HG03103 (cell line): Measurements from ENCODE around the gene ANO4.

Experiments used
- ATAC-seq: cut with Tn5 transposase; IDR thresholded peaks from one replicate; pipeline ENCODE4 v1.9.1; 2021; ENCODE audit warnings: low read depth; ENCODE audit not compliant: unreplicated experiment

ANO4 gene

DNA sequence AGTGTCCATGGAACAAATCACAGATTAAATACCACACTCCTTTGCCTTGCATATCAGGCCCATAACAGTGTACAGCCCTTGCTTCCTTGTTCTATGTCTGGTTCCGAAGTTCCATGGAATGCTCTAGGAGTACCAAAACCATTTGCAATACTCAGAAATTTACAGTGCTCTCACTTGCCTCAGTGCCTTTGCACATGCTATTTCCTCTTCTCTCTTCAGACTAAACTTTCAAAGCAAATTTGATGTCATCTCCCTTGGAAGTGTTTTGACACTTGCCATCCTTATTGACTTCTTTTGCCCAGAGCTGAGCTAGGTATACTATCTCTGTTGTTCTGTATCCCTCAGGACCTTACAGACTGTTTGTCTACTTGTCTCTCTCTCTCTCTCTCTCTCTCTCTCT, 6.1 kb downstream of the ANO4 start:
- no peak for ATAC-seq

DNA sequence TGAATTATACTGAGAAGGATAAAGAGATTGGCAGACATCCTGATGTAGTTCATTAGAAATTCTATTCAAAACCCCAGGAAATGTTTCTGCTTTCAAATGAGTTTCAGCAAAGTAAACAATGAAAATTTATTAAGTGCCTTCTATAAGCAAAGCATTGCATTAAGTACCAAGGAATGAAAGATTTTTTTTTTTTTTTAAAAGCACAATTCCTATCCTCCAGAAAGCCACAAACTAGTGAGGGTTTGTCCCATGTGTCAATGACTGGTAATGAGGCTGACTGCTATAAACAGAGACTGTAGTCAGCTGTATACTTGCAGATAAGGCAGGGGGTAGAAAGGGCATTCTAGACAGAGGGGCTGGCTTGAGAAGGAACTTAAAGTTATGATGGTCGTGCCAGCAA, 6.7 kb downstream of the ANO4 start:
- ATAC-seq: no peak

GRCh38 chr12:100808777-100809176, 14.2 kb downstream of the ANO4 start:
- ATAC-seq: no peak

GRCh38 chr12:100820314-100820713, 25.7 kb downstream of the ANO4 start:
- ATAC-seq: no peak

- no peak for ATAC-seq
These were observed 29.4 kb downstream of the ANO4 start for GRCh38 chr12:100823963-100824362.

DNA sequence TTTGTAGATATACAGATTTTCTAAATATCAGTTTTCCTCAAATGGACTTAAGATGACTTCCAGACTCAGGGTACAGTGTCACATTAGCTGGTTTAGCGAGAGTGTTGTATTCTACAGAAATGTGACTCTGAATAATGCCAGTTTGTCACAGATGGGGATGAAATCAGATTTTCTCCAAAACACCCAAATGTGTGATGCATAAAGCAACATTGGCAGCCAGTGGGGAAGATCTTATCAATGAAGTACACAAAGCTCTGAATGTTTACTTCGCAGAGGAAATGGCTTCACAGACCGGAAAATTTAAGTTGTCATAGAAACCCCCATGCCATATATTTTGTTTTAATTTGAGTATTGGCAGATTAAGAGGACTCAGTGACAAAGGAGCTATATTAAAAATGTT, 29.9 kb downstream of the ANO4 start:
- ATAC-seq: no peak

- no peak for ATAC-seq
These were observed 31.7 kb downstream of the ANO4 start for GRCh38 chr12:100826323-100826722.

- no peak for ATAC-seq
These were observed 33.4 kb downstream of the ANO4 start for GRCh38 chr12:100827901-100828520.

DNA sequence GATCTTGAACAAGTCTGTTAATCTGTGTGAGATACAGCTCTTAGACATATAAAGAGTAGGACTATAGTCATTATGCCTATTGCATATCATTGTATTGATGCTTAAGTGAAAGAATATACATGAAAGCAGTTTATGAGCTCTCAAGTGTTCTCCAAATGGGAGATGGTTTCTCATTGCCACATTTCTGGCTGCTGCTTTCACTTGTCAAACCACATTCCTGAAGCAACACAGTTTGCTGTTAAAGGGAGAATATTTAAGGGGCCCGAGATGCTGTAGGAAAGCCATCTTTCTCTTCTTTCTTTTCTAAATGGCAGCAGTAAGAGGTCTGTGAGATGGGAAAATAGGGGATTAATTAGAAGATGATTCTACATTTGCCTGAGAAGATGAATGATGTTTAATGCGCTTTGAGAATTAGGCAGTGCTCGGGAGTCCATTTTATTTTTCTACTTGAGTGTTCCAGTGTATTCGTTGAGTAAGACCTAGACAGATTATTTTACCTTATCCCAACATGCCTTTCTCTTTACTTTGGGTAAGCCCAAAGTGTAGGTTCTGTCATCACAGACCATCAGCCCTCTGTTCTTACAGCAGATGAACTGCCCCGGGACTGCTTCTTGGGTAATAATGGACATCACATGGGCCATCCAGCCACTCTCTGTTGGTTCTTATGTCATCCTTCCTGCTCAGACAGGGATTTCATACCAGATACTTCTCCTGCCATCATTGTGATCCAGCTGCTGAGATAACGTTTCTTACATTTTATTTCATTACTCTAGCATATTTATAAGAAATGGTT, 35.6 kb downstream of the ANO4 start:
- ATAC-seq: no peak

GRCh38 chr12:100833282-100833681, 38.7 kb downstream of the ANO4 start:
- ATAC-seq: no peak

- no peak for ATAC-seq
These were observed 46.2 kb downstream of the ANO4 start for GRCh38 chr12:100840748-100841147.

DNA sequence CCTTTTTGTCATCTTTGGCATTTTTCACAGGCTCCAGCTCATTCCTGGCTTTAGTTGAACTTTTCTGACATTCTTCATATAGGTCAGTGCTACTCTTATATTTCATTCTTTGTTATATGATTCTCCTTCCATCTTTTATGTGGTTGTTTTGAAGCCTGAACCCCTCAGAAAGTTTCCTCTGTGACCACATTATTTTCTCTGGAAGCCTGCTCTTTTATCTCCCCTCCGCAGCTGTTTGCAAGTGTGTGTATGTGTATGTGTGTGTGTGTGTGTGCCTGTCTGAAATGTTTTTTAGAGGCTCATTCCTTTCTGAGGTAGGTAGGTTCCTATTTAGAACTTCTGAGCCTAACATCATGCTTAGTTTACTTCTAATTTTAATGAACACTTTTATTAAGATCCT, 47.6 kb downstream of the ANO4 start:
- ATAC-seq: no peak

GRCh38 chr12:100843061-100843460, 48.5 kb downstream of the ANO4 start:
- ATAC-seq: no peak

GRCh38 chr12:100845095-100845494, 50.5 kb downstream of the ANO4 start:
- ATAC-seq: no peak

DNA sequence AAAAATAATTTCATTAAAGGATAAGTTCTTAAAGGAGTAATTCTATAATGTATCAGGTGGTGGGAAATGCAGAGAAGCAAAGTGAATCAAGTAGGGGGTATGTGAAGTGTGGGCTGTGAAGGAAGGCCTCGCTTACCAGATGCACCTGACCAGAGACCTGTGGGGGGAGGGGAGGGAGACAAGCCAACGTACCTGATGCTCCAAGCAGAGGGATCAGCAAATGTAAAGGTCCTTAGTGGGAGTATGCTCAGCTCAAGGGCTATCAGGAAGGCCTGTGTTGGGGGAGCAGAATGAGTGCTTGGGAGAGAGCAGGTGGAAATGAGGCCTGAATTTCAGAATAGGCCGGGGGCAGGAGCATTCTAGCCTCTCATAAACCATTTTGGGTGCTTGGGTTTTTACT, 57.1 kb downstream of the ANO4 start:
- ATAC-seq: no peak

DNA sequence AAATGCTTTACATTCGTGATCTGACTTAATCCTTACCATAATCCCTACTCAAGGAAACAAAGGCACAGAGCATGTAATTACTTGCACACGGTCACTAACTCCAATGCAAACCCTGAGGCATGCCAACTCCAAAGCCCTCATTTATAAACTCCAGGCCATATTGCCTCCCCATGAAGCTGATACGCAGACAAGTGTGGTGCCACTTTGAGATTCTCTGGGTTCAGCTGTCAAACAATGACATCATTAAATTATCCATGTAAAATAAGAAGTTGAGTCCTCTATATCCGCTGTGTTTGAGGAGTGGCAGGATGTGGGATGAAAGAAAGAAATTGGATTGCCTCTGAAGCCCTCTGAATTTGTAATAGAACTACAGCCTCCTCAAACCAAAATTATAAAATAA, 62.8 kb downstream of the ANO4 start:
- ATAC-seq: no peak

- ATAC-seq: no peak
These were observed 63.4 kb downstream of the ANO4 start for GRCh38 chr12:100857971-100858370.

DNA sequence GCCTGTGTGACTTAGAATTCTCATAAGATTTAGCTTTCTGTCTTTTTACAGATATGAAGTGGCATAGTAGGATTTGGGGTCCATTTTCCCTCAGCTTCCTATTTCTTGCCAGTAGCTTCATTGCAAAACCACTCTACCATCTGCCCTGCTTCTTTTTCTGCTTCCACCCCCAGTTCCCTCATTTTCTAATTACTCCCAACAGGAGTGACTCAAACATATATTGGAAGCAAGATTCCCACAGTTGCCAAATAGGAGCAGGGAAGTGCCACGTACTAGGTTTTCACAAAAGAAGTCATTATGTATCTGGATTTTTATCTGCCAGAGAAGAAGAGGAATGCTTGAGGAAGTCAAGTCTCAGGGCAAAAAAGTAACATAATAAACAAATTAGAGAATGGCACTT, 64.1 kb downstream of the ANO4 start:
- no peak for ATAC-seq

DNA sequence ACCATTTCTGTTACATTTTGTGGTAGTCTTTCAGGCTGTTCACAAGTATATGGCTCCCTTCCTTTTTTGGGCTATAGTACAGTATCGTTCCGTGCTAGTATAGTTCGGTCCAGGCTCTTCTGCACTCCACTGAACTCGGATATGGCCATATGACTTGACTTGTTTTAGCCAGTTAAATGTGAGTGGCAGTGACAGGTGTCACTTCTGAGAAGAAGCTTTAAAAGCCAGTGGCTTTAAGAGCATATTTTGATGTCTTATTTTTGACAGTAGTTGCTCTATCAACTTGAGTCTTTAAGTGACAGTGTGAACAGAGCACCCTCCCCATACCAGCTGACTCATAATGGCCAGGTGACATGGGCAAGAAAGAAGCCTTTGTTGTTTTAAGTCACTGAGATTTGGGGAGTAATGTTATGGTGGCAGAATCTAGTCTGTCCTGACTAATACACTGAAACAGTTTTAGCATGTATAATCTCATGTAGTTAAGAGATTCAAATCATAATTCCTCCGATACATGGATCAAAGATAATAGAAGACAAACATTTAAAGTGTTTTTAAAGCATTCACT, 64.6 kb downstream of the ANO4 start:
- ATAC-seq: no peak

- no peak for ATAC-seq
These were observed 66.0 kb downstream of the ANO4 start for GRCh38 chr12:100860611-100861010.

GRCh38 chr12:100862676-100863075, 68.1 kb downstream of the ANO4 start:
- no peak for ATAC-seq

GRCh38 chr12:100864366-100864765, 69.8 kb downstream of the ANO4 start:
- ATAC-seq: no peak
